GM12874 (cell line): ENCODE measurements around the gene LZTR1.

Experiments
- TF ChIP-seq, protein P1 (sequence below): IDR thresholded peaks from 2 replicates; pipeline ENCODE4 v1.5.1; 2011; ENCODE audit warnings: low read depth, mild to moderate bottlenecking, control low read depth, low read length, moderate library complexity; ENCODE audit not compliant: insufficient read depth

Gene LZTR1

DNA sequence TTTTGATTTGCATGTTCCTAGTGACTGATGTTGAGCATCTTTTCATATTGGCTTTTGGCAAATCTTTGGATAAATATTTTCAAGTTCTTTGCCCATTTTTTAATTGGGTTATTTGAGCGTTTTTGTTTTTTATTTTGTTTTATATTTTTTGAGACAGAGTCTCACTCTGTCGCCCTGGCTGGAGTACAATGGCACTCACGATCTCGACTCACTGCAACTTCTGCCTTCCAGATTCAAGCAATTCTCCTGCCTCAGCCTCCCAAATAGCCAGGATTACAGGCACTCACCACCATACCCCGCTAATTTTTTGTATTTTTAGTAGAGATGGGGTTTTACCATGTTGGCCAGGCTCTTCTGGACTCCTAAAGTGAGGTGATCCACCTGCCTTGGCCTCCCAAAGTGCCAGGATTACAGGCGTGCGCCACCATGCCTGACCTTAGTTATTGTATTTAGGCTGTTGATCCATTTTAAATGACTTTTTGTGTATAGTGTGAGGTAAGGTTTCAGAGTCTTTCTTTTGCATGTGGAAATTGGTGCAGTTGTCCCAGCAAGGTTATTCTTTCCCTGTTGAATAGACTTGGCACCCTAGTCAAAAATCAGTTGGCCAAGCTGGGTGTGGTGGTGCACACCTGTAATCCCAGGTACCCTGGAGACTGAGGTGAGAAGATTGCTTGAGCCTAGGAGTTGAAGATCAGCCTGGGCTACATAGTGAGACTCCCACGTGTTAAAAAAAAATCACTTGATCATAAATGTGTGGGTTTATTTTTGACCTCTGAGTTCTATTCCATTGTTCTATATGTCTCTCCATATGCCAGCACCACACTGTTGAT lies 38.8 kb upstream of the LZTR1 start:
- TF ChIP-seq, protein P1, sequence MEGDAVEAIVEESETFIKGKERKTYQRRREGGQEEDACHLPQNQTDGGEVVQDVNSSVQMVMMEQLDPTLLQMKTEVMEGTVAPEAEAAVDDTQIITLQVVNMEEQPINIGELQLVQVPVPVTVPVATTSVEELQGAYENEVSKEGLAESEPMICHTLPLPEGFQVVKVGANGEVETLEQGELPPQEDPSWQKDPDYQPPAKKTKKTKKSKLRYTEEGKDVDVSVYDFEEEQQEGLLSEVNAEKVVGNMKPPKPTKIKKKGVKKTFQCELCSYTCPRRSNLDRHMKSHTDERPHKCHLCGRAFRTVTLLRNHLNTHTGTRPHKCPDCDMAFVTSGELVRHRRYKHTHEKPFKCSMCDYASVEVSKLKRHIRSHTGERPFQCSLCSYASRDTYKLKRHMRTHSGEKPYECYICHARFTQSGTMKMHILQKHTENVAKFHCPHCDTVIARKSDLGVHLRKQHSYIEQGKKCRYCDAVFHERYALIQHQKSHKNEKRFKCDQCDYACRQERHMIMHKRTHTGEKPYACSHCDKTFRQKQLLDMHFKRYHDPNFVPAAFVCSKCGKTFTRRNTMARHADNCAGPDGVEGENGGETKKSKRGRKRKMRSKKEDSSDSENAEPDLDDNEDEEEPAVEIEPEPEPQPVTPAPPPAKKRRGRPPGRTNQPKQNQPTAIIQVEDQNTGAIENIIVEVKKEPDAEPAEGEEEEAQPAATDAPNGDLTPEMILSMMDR, result no peak

DNA sequence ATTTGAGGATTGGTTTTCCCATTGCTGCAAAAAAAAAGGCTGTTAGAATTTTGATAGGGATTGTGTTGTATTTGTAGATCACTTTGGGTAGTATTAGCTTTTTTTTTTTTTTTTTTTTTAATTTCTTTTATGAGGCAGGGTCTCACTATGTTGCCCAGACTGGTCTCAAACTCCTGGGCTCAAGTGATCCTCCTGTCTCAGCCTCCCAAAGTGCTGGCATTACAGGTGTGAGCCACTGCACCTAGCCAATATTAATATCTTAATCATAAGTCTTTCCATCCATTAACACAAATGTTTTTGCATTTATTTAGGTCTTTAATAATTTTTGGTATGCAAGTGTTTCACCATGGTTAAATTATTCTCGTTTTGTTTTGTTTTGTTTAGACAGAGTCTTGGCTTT lies 38.1 kb upstream of the LZTR1 start:
- TF ChIP-seq, protein P1, result no peak

DNA sequence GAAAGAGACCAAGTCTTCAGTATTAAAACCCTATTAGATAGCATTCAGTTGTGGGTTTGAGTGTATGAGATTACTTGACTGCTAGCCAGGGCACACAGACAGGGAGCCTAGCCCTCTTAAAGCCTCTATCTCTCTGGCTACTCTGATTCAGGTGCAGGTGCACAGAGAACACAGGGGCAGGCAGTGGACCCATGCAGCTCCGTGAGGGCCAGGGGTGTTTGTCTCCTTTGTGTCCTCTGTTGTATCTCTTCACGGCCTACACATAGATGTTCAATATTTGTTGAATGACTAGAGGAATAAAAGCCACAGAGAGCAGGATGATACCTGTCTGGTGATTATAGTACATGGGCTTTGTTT lies 36.5 kb upstream of the LZTR1 start:
- TF ChIP-seq, protein P1, result no peak

DNA sequence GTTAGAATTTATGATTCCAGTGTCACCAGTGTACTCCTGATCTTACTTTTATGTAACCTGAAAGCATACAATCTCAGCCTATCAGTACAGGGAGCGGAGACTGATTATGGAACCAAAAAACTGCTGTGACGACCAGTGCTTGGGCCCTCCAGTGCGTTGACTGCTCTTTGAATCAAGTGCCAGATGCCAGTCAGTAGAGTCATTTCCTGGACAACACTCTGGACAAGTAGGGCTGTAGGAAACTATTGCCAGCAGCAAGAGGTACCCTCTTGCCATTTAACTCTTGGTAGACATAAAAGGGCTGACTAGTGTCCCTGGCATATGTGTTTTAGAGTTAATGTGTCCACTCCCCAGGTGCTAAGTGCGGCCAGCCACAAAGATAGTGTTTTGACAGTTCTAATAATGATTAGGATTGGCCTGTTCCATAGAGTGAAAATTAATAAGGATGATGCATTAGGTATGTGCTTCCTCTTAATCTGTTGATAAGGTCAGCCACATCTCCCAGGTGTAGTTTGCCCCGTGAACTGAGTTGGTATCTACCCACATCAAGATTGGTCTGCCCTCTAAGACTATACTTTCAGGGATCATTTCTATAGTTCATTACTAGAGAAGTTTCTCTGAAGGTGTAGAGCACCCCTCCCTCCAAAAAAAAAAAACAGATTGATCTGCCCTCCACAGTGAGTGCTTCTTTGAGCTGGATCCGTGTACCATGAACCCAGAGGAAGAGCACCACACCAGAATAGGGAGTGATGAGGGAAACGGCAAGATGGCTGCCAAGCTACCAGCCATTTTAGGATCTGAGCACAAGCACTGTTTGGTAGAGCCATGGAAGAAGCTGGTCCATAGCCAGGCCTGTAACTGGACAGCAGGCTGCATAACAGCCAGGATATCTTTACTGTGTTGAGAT lies 35.8 kb upstream of the LZTR1 start:
- TF ChIP-seq, protein P1, result no peak

DNA sequence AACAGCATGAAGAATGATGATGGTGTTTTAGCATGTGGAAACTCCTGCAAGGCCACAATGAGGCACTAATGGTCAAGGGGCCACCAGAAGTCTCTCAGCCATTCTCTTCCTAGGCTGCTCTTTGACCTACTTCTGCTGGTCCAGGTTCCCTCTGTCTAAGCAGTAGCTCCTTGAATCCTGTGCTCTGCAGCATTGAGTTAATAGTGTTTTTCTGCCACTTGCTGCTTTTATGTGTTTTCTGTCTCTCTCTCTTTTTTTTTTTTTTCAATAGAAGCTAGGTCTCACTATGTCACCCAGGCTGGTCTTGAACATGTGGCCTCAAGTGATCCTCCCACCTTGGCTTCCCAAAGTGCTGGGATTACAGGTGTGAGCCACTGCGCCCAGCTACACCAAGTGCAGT lies 35.1 kb upstream of the LZTR1 start:
- TF ChIP-seq, protein P1, result no peak

DNA sequence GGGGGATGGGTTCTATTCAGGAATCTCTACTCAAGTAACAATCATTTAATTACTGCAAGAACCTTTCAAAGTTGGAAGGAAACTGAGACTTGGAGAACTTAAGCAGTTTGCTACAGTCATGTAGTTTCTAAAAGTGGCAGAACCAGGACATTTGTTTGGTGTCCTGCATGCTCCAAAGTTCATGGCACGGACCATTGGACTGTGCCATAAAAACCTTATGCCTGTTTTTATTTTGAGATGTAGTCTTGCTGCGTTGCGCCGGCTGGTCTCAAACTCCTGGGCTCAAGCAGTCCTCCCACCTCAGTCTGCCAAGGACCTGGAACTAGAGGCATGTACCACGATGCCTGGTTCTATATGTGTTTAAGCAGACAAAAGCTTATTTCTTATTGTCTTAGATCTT lies 33.6 kb upstream of the LZTR1 start:
- TF ChIP-seq, protein P1, result no peak

DNA sequence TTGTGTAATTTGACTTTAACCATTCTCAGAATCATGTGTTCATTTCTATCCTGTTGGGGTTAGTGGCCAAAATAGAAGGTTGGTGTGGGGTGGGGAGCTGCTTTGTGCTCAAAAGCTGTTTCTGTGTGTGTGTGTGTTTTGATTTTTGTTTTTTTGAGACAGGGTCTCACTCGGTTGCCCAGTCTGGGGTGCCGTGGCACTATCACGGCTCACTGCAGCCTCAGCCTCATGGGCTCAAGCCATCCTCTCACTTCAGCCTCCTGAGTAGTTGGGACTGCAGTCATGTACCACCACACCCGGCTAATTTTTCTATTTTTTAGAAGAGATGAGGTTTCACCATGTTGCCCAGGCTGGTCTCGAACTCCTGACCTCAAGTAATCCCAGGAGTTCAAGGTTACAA lies 33.1 kb upstream of the LZTR1 start:
- TF ChIP-seq, protein P1, result no peak
